Gastroesophageal sphincter (tissue), 3 donors: ENCODE results near the gene ETFA.

ENCODE experiments used
- EP300 ChIP-seq: sonication (generic); formaldehyde crosslinking; IDR thresholded peaks from one replicate; pipeline ENCODE4 v1.6.1; 2017; ENCODE audit warnings: antibody characterized with exemption, mild to moderate bottlenecking
- POLR2A ChIP-seq, 2 donors: fragments of 450-650 bp; IDR thresholded peaks; one replicate each; pipeline ENCODE4 v1.6.1; 2017; ENCODE audit warnings: antibody characterized with exemption in 2 of 2, mild to moderate bottlenecking in 2 of 2, moderate library complexity in 1 of 2
- TF ChIP-seq, protein P1 (sequence below), 4 experiments: fragments of 200-600 bp in 2 of 4; fragments of 450-650 bp in 2 of 4; sonication (generic) in 1 of 4; IDR thresholded peaks; one replicate each; pipeline ENCODE4 v1.5.1; 2017 to 2019; ENCODE audit warnings: antibody characterized with exemption in 4 of 4, mild to moderate bottlenecking in 2 of 4, moderate library complexity in 2 of 4

DNA sequence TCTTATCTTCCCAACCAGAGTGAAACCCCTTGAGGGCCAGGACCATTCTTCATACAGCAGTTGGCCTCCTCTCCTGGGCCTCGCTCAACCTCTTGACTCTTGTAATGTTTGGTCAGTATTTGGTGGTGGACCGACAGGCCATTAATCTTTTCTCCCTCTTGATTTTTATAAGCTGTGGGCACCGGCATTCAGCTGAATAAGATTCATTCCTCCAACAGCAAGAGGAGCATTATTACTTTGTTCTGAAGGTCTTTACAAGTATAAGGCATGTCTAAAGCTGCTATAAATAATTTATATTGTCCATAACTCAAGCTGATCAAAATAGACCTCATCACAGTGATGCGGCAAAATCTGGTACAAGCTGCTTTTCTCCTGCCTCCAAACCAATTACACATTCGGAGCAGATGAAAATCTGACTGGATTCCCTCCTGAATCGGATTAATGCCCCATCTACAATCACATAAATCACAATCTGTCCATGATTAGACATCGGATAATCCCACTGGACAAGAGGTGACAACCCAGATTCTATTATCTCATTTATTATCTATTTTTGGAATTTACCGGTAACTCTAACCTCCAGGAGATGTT, 16.9 kb upstream of the ETFA start:
- TF ChIP-seq EP300 (no peak), POLR2A (IDR thresholded peaks at IDR 0.05) (no peak)
- TF ChIP-seq, protein P1, sequence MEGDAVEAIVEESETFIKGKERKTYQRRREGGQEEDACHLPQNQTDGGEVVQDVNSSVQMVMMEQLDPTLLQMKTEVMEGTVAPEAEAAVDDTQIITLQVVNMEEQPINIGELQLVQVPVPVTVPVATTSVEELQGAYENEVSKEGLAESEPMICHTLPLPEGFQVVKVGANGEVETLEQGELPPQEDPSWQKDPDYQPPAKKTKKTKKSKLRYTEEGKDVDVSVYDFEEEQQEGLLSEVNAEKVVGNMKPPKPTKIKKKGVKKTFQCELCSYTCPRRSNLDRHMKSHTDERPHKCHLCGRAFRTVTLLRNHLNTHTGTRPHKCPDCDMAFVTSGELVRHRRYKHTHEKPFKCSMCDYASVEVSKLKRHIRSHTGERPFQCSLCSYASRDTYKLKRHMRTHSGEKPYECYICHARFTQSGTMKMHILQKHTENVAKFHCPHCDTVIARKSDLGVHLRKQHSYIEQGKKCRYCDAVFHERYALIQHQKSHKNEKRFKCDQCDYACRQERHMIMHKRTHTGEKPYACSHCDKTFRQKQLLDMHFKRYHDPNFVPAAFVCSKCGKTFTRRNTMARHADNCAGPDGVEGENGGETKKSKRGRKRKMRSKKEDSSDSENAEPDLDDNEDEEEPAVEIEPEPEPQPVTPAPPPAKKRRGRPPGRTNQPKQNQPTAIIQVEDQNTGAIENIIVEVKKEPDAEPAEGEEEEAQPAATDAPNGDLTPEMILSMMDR (IDR thresholded peaks at IDR 0.05), result no peak
